Loucy (cell line): Measurements from ENCODE around the gene CHCHD6.
A peak's percentile ranks its signal among the peaks of the same experiment; 100 is the strongest.

Source experiments
- H2AFZ ChIP-seq: fragments of 200-600 bp; sonication (generic); 2 replicates; pipeline ENCODE4 v1.6.0; 2016; ENCODE audit warnings: antibody characterized with exemption, mild to moderate bottlenecking, low read length, moderate library complexity
- H3F3A ChIP-seq: fragments of 200-600 bp; 2 replicates; pipeline ENCODE4 v1.6.0; 2016; ENCODE audit warnings: antibody characterized with exemption, low read depth, mild to moderate bottlenecking
- H3K27me3 ChIP-seq: fragments of 200-600 bp; sonication (generic); 2 replicates; pipeline ENCODE4 v1.6.1; 2014; ENCODE audit warnings: low read length, mild to moderate bottlenecking; ENCODE audit not compliant: insufficient read depth, poor library complexity, severe bottlenecking
- H3K36me3 ChIP-seq: fragments of 200-600 bp; sonication (generic); 2 replicates; pipeline ENCODE4 v1.6.1; 2016; ENCODE audit warnings: low read length; ENCODE audit not compliant: insufficient read depth
- H3K4me1 ChIP-seq: fragments of 200-600 bp; sonication (generic); 2 replicates; pipeline ENCODE4 v1.5.1; 2014; ENCODE audit warnings: low read length, mild to moderate bottlenecking; ENCODE audit not compliant: insufficient read depth, poor library complexity, severe bottlenecking
- H3K4me2 ChIP-seq: fragments of 200-600 bp; sonication (generic); 2 replicates; pipeline ENCODE4 v1.6.0; 2014; ENCODE audit warnings: antibody characterized with exemption, low read length, low read depth, mild to moderate bottlenecking; ENCODE audit not compliant: poor library complexity, severe bottlenecking
- H3K4me3 ChIP-seq: fragments of 200-600 bp; sonication (generic); 2 replicates; pipeline ENCODE4 v1.5.1; 2014; ENCODE audit warnings: low read length, mild to moderate bottlenecking, mixed read lengths; ENCODE audit not compliant: poor library complexity, severe bottlenecking
- H3K79me2 ChIP-seq: fragments of 200-600 bp; sonication (generic); 2 replicates; pipeline ENCODE4 v1.6.1; 2014; ENCODE audit warnings: low read length; ENCODE audit not compliant: insufficient read depth
- H3K9ac ChIP-seq: fragments of 200-600 bp; sonication (generic); 2 replicates; pipeline ENCODE4 v1.6.0; 2014; ENCODE audit warnings: mild to moderate bottlenecking, low read depth, low read length, moderate library complexity; ENCODE audit not compliant: poor library complexity, severe bottlenecking
- H3K9me2 ChIP-seq: fragments of 200-600 bp; sonication (generic); replicated peaks from 2 replicates; pipeline ENCODE4 v1.6.1; 2016; ENCODE audit warnings: low read depth, low read length, mixed read lengths
- H3K9me3 ChIP-seq: fragments of 200-600 bp; sonication (generic); 2 replicates; pipeline ENCODE4 v1.6.1; 2014; ENCODE audit warnings: mild to moderate bottlenecking, antibody characterized with exemption, low read length, low read depth; ENCODE audit not compliant: insufficient read depth
- H4K20me1 ChIP-seq: fragments of 200-600 bp; sonication (generic); 2 replicates; pipeline ENCODE4 v1.6.0; 2014; ENCODE audit warnings: antibody characterized with exemption, low read length, mild to moderate bottlenecking; ENCODE audit not compliant: insufficient read depth, poor library complexity, severe bottlenecking
- EZH2phosphoT487 ChIP-seq: fragments of 200-600 bp; IDR thresholded peaks from 2 replicates; pipeline ENCODE4 v1.6.1; 2018; ENCODE audit warnings: antibody characterized with exemption, mild to moderate bottlenecking, moderate library complexity, borderline replicate concordance
- TF ChIP-seq, protein P1 (sequence below): fragments of 200-600 bp; sonication (generic); conservative IDR thresholded peaks from 2 replicates; pipeline ENCODE4 v1.5.1; 2014; ENCODE audit warnings: mild to moderate bottlenecking, antibody characterized with exemption, low read length

Gene CHCHD6

DNA sequence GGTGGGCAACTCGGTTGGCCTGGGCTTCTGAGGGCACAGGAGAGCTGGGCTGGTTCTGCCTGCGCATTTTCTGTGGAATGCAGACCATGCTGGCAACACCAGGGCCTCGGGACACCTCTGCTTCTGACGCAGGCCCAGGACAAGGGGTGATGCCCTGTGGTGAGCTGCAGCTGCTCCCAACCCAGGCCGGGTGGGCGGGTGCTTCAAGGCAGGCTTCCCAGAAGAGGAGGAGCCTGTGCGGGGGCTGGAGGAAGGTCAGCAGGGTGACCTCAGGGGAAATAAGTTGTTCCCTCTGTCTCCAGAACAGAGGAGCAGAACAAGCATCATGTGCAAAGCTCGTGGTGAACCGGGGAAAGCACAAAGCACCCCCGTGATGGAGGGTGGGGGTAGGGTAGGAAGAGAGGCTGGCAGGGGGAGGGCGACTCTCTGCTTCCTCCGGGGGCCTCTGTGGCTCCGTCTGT lies 267.9 kb downstream of the CHCHD6 start:
- Histone ChIP-seq H2AFZ (no peak overlapping the region), H3K9me2 (no peaks in the 10 kb centered on the region), H3K79me2 (no peaks in the 10 kb centered on the region), H3K36me3 (no peaks in the 10 kb centered on the region), H3K4me3 (no peak overlapping the region), H3K9me3 (peaks cover 4% of the 10 kb centered on the region; the same call in 1 of the 2 replicates), H3K4me1 (no peaks in the 10 kb centered on the region), H3K4me2 (no peak overlapping the region), H3F3A (no peaks in the 10 kb centered on the region), H4K20me1 (no peaks in the 10 kb centered on the region), H3K9ac (no peak overlapping the region), H3K27me3 (no peaks in the 10 kb centered on the region)
- TF ChIP-seq, protein P1, sequence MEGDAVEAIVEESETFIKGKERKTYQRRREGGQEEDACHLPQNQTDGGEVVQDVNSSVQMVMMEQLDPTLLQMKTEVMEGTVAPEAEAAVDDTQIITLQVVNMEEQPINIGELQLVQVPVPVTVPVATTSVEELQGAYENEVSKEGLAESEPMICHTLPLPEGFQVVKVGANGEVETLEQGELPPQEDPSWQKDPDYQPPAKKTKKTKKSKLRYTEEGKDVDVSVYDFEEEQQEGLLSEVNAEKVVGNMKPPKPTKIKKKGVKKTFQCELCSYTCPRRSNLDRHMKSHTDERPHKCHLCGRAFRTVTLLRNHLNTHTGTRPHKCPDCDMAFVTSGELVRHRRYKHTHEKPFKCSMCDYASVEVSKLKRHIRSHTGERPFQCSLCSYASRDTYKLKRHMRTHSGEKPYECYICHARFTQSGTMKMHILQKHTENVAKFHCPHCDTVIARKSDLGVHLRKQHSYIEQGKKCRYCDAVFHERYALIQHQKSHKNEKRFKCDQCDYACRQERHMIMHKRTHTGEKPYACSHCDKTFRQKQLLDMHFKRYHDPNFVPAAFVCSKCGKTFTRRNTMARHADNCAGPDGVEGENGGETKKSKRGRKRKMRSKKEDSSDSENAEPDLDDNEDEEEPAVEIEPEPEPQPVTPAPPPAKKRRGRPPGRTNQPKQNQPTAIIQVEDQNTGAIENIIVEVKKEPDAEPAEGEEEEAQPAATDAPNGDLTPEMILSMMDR, result no peak
- no peak for TF ChIP-seq EZH2phosphoT487

DNA sequence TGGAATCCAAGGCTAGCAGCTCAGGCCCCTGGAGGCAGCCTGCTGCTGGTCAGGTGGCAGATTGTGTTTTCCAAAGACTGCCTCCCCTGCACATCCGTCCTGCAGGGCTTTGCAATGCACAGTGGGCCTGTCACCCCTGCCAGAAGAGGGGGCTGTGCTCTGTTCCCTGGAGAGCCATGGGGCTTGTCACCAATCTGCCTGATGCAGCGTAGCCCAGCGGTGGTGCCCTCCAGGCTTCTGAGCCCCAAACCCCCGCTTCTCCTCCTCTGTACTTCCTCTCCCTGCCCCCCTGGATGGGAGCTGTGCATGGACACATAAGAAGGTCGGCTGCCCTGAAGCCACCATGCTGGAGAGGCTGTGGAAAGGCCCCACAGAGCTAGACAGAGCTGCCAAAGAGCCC lies 268.8 kb downstream of the CHCHD6 start:
- no peaks in the 10 kb centered on the region for H3K36me3 ChIP-seq
- H3K4me3 ChIP-seq, result no peak overlapping the region
- peaks cover 4% of the 10 kb centered on the region; the same call in 1 of the 2 replicates for H3K9me3 ChIP-seq
- H2AFZ ChIP-seq, result no peak overlapping the region
- H3K4me1 ChIP-seq, result no peaks in the 10 kb centered on the region
- no peaks in the 10 kb centered on the region for H4K20me1 ChIP-seq
- H3K9me2 ChIP-seq, result no peaks in the 10 kb centered on the region
- no peak overlapping the region for H3K9ac ChIP-seq
- no peak for TF ChIP-seq EZH2phosphoT487
- TF ChIP-seq, protein P1, result peak; percentile 25; the same call in 1 of the 2 replicates
- no peaks in the 10 kb centered on the region for H3F3A ChIP-seq
- no peaks in the 10 kb centered on the region for H3K27me3 ChIP-seq
- no peaks in the 10 kb centered on the region for H3K79me2 ChIP-seq
- H3K4me2 ChIP-seq, result no peak overlapping the region

DNA sequence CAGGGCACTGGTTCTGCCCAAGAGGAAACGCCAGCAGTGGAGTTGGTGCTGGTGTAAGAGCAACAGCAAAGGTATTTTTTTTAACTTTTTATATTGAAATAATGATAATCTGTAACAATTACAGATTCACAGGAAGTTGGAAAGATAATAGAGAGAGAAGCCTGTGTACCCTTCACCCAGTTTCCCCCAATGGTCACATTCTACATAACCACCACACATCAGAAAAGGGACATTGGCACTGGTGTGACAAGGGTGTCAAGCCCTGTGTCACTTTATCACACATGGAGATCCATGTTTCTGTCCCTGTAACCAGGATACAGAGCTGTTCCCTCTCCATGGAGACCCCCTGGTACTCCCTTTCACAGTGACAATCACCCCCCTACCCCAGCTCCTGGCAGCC lies 269.8 kb downstream of the CHCHD6 start:
- Histone ChIP-seq H3K9me2 (no peaks in the 10 kb centered on the region), H3F3A (no peaks in the 10 kb centered on the region), H3K4me2 (no peak overlapping the region), H3K4me3 (no peak overlapping the region), H3K36me3 (no peaks in the 10 kb centered on the region), H3K4me1 (peaks cover 1% of the 10 kb centered on the region), H2AFZ (no peak overlapping the region), H3K79me2 (no peaks in the 10 kb centered on the region), H3K9ac (no peak overlapping the region), H3K27me3 (no peaks in the 10 kb centered on the region), H4K20me1 (no peaks in the 10 kb centered on the region), H3K9me3 (peaks cover 4% of the 10 kb centered on the region; the same call in 1 of the 2 replicates)
- TF ChIP-seq, protein P1, result no peak
- no peak for TF ChIP-seq EZH2phosphoT487
